GM20431 (cell line): ENCODE results near the gene TSGA10IP.

Source experiments
- in situ Hi-C: fragments of 300-500 bp; cut with MseI, MboI; formaldehyde crosslinking; loops from one replicate; pipeline ENCODE4 v1.15.0; 2020; ENCODE audit warnings: low sequenced_read_pairs; ENCODE audit not compliant: unreplicated experiment

Gene TSGA10IP

GRCh38 chr11:66001942-66002647 lies 56.8 kb downstream of the TSGA10IP start, which contains the start of the genes BANF1 and EIF1AD:
Gene BANF1, plus strand, starts transcription at chr11:66002503. Its CDS starts 748 bp downstream, at chr11:66003251.
Gene EIF1AD, minus strand, starts transcription at chr11:66002157. Its CDS starts 1,768 bp downstream, at chr11:66000389.
- in situ Hi-C loops, result no loop called here

- in situ Hi-C loops, result no loop called here
Measured at GRCh38 chr11:66002648-66003225, 57.5 kb downstream of the TSGA10IP start.

GRCh38 chr11:66003291-66003690 lies 58.0 kb downstream of the TSGA10IP start:
- in situ Hi-C loops, result no loop called here

- in situ Hi-C loops, result no loop called here
Measured at GRCh38 chr11:66004186-66004585, 58.9 kb downstream of the TSGA10IP start.

- in situ Hi-C loops, result no loop called here
Measured at GRCh38 chr11:66006134-66006890, 61.0 kb downstream of the TSGA10IP start.

GRCh38 chr11:66006891-66007176 lies 61.6 kb downstream of the TSGA10IP start:
- in situ Hi-C loops, result no loop called here

- in situ Hi-C loops, result no loop called here
Measured at GRCh38 chr11:66007201-66007634, 61.9 kb downstream of the TSGA10IP start.

GRCh38 chr11:66008095-66008467 lies 62.8 kb downstream of the TSGA10IP start:
- in situ Hi-C loops, result no loop called here

GRCh38 chr11:66008468-66009101 lies 63.3 kb downstream of the TSGA10IP start:
- in situ Hi-C loops, result no loop called here
